H9 (cell line): ENCODE results near the gene GAMT. TPM values are rescaled to one million over a fixed set of nuclear protein-coding genes. Genes with fewer than 3 reads are reported as not detected.

Experiments
- DNase-seq: peaks from one replicate; pipeline ENCODE4 v3.0.0-alpha.2; 2017
- H2AFZ ChIP-seq: one replicate; pipeline ENCODE4 v1.6.1; 2013; ENCODE audit warnings: mild to moderate bottlenecking, low read length, control low read depth, moderate library complexity
- H2AK5ac ChIP-seq: 2 replicates; pipeline ENCODE4 v1.6.1; 2013; ENCODE audit warnings: low read length, control low read depth, mixed read lengths; ENCODE audit not compliant: insufficient read length
- H2BK120ac ChIP-seq: one replicate; pipeline ENCODE4 v1.6.1; 2013; ENCODE audit warnings: low read depth, mild to moderate bottlenecking, low read length, control low read depth, inconsistent platforms; ENCODE audit not compliant: poor library complexity, severe bottlenecking
- H2BK12ac ChIP-seq: 2 replicates; pipeline ENCODE4 v1.6.1; 2013; ENCODE audit warnings: low read length, control low read depth, mixed read lengths, low read depth; ENCODE audit not compliant: insufficient read length
- H2BK15ac ChIP-seq: 2 replicates; pipeline ENCODE4 v1.6.1; 2013; ENCODE audit warnings: low read depth, low read length, control low read depth
- H2BK20ac ChIP-seq: one replicate; pipeline ENCODE4 v1.6.1; 2013; ENCODE audit warnings: low read depth, mild to moderate bottlenecking, low read length, control low read depth, inconsistent platforms; ENCODE audit not compliant: poor library complexity, severe bottlenecking
- H2BK5ac ChIP-seq: 2 replicates; pipeline ENCODE4 v1.6.1; 2013; ENCODE audit warnings: low read length, control low read depth, mixed read lengths; ENCODE audit not compliant: insufficient read length
- H3K14ac ChIP-seq: 2 replicates; pipeline ENCODE4 v1.6.1; 2013; ENCODE audit warnings: low read length, control low read depth; ENCODE audit not compliant: insufficient read depth
- H3K18ac ChIP-seq: 2 replicates; pipeline ENCODE4 v1.6.1; 2013; ENCODE audit warnings: low read depth, mild to moderate bottlenecking, mixed read lengths, low read length, control low read depth; ENCODE audit not compliant: insufficient read length
- H3K23ac ChIP-seq: 2 replicates; pipeline ENCODE4 v1.6.1; 2013; ENCODE audit warnings: low read length, control low read depth, mixed read lengths, low read depth; ENCODE audit not compliant: insufficient read length
- H3K23me2 ChIP-seq: 2 replicates; pipeline ENCODE4 v1.6.1; 2013; ENCODE audit warnings: low read depth, mild to moderate bottlenecking, mixed read lengths, low read length, control low read depth; ENCODE audit not compliant: insufficient read length, poor library complexity, severe bottlenecking
- H3K27ac ChIP-seq: 2 replicates; pipeline ENCODE4 v1.5.1; 2013; ENCODE audit warnings: low read length, control low read depth, mixed read lengths, low read depth; ENCODE audit not compliant: insufficient read length
- H3K27me3 ChIP-seq: 2 replicates; pipeline ENCODE4 v1.6.1; 2013; ENCODE audit warnings: low read length, control low read depth, inconsistent platforms; ENCODE audit not compliant: insufficient read depth
- H3K4ac ChIP-seq: 2 replicates; pipeline ENCODE4 v1.6.1; 2013; ENCODE audit warnings: low read depth, mild to moderate bottlenecking, control low read depth, inconsistent platforms, low read length, moderate library complexity
- H3K4me1 ChIP-seq: 2 replicates; pipeline ENCODE4 v1.6.1; 2013; ENCODE audit warnings: low read length, control low read depth, inconsistent platforms; ENCODE audit not compliant: insufficient read depth
- H3K4me2 ChIP-seq: 2 replicates; pipeline ENCODE4 v1.6.1; 2013; ENCODE audit warnings: low read length, control low read depth, mixed read lengths; ENCODE audit not compliant: insufficient read length, insufficient read depth
- H3K56ac ChIP-seq: 2 replicates; pipeline ENCODE4 v1.6.1; 2013; ENCODE audit warnings: low read depth, mild to moderate bottlenecking, mixed read lengths, low read length, control low read depth; ENCODE audit not compliant: insufficient read length
- H3K79me1 ChIP-seq: 2 replicates; pipeline ENCODE4 v1.6.1; 2013; ENCODE audit warnings: low read depth, mild to moderate bottlenecking, moderate library complexity, low read length, control low read depth, inconsistent platforms; ENCODE audit not compliant: insufficient read depth, poor library complexity, severe bottlenecking
- H3K79me2 ChIP-seq: 2 replicates; pipeline ENCODE4 v1.6.1; 2013; ENCODE audit warnings: low read length, control low read depth, inconsistent platforms; ENCODE audit not compliant: insufficient read depth
- H3K9ac ChIP-seq: 2 replicates; pipeline ENCODE4 v1.6.1; 2013; ENCODE audit warnings: low read length, control low read depth, mixed read lengths; ENCODE audit not compliant: insufficient read length; ENCODE audit errors: extremely low read depth
- H3K9me3 ChIP-seq: one replicate; pipeline ENCODE4 v1.6.1; 2013; ENCODE audit warnings: low read depth, low read length, inconsistent platforms; ENCODE audit not compliant: control insufficient read depth
- H3T11ph ChIP-seq: one replicate; pipeline ENCODE4 v1.6.1; 2013; ENCODE audit warnings: mild to moderate bottlenecking, low read length, control low read depth, inconsistent platforms
- H4K20me1 ChIP-seq: one replicate; pipeline ENCODE4 v1.6.1; 2013; ENCODE audit not compliant: control insufficient read depth, insufficient read length, insufficient read depth
- H4K5ac ChIP-seq: 2 replicates; pipeline ENCODE4 v1.6.1; 2013; ENCODE audit warnings: low read depth, mild to moderate bottlenecking, mixed read lengths, low read length, control low read depth; ENCODE audit not compliant: insufficient read length
- H4K8ac ChIP-seq: replicated peaks from 2 replicates; pipeline ENCODE4 v1.6.1; 2013; ENCODE audit warnings: low read length, control low read depth, mixed read lengths, low read depth; ENCODE audit not compliant: insufficient read length
- H4K91ac ChIP-seq: 2 replicates; pipeline ENCODE4 v1.6.1; 2013; ENCODE audit warnings: low read depth, mild to moderate bottlenecking, moderate library complexity, mixed read lengths, low read length, control low read depth; ENCODE audit not compliant: insufficient read length
- H3K27ac Mint-ChIP-seq, 3 experiments: 2 replicates in 2 of 3; 3 replicates in 1 of 3; pipeline ENCODE4 v1.8.0; 2020 to 2021; ENCODE audit warnings: mixed read lengths in 3 of 3, mild to moderate bottlenecking in 1 of 3, moderate library complexity in 1 of 3
- H3K27me3 Mint-ChIP-seq: 2 replicates; pipeline ENCODE4 v1.8.0; 2021; ENCODE audit warnings: low read depth, mild to moderate bottlenecking, moderate library complexity, mixed read lengths
- H3K36me3 Mint-ChIP-seq, 3 experiments: 2 replicates in 2 of 3; 3 replicates in 1 of 3; pipeline ENCODE4 v1.8.0; 2020 to 2021; ENCODE audit warnings: low read depth in 3 of 3, mixed read lengths in 3 of 3; ENCODE audit not compliant: insufficient read depth in 1 of 3
- H3K4me1 Mint-ChIP-seq, 2 experiments: 2 replicates each; pipeline ENCODE4 v1.8.0; 2020; ENCODE audit warnings: mixed read lengths in 2 of 2
- H3K4me3 Mint-ChIP-seq, 2 experiments: 2 replicates in 1 of 2; 3 replicates in 1 of 2; pipeline ENCODE4 v1.8.0; 2020 to 2021; ENCODE audit warnings: mild to moderate bottlenecking in 2 of 2, mixed read lengths in 2 of 2, moderate library complexity in 1 of 2
- H3K9me3 Mint-ChIP-seq, 2 experiments: 2 replicates in 1 of 2; 3 replicates in 1 of 2; pipeline ENCODE4 v1.8.0; 2020; ENCODE audit warnings: mild to moderate bottlenecking in 2 of 2, mixed read lengths in 2 of 2, moderate library complexity in 1 of 2
- CTCF ChIP-seq: fragments of 200-600 bp; sonication (generic); conservative IDR thresholded peaks from 3 replicates; pipeline ENCODE4 v1.8.0; 2021; ENCODE audit warnings: antibody characterized with exemption, mild to moderate bottlenecking
- WGBS: extraction: QIAGEN DNeasy Blood & Tissue Kit; methylation state at CpG from one replicate; pipeline ENCODE4 v1.1.7; 2013; ENCODE audit warnings: missing lambda C conversion rate, low lambda C conversion rate, mixed read lengths; ENCODE audit not compliant: insufficient read length; ENCODE audit errors: extremely low coverage; 5-methylcytosine and 5-hydroxymethylcytosine counted together
- total RNA-seq: library from RNA; stranded (reverse); gene quantifications from 2 replicates; pipeline ENCODE4 v1.2.1, GENCODE V29; 2021

GAMT gene
- total RNA-seq, 1 experiment from 2014 or later: 26.6 TPM

GRCh38 chr19:1377176-1377964 is 24.0 kb downstream of the GAMT start:
- no peaks in the 10 kb centered on the region for H3K79me2 ChIP-seq
- H4K91ac ChIP-seq: no peak overlapping the region
- no peak overlapping the region for H3K23ac ChIP-seq
- H3K4me1 ChIP-seq: no peaks in the 10 kb centered on the region
- no peak overlapping the region for H3K4ac ChIP-seq
- no peak overlapping the region for H4K8ac ChIP-seq
- H2BK120ac ChIP-seq: no peak overlapping the region
- no peak overlapping the region for H3K14ac ChIP-seq
- H3K56ac ChIP-seq: no peak overlapping the region
- H3K79me1 ChIP-seq: no peaks in the 10 kb centered on the region
- Mint-ChIP-seq H3K27me3 (no peaks in the 10 kb centered on the region; the same call in 1 of the 2 replicates), H3K4me3 (no peak overlapping the region), H3K36me3 (peaks cover 17 to 35% (median 29%) of the 10 kb centered on the region in 3 experiments; a peak in 6 of 7 replicates), H3K4me1 (peaks cover 6 to 14% of the 10 kb centered on the region in 2 experiments), H3K9me3 (no peaks in the 10 kb centered on the region), H3K27ac (no peak overlapping the region)
- no peak overlapping the region for H3K27ac ChIP-seq
- DNase-seq: no peak
- H3K9ac ChIP-seq: no peak overlapping the region
- H2BK15ac ChIP-seq: no peak overlapping the region
- no peak overlapping the region for H2BK5ac ChIP-seq
- no peak for TF ChIP-seq CTCF
- H2BK12ac ChIP-seq: no peak overlapping the region
- WGBS: no CpG with 5 or more reads among the region's 43 CpGs
- no peak overlapping the region for H3K4me2 ChIP-seq
- no peaks in the 10 kb centered on the region for H4K20me1 ChIP-seq
- no peak overlapping the region for H2AFZ ChIP-seq
- H2BK20ac ChIP-seq: no peak overlapping the region
- no peaks in the 10 kb centered on the region for H3K9me3 ChIP-seq
- H4K5ac ChIP-seq: no peak overlapping the region
- no peak overlapping the region for H3T11ph ChIP-seq
- H2AK5ac ChIP-seq: no peak overlapping the region
- H3K27me3 ChIP-seq: no peaks in the 10 kb centered on the region
- no peaks in the 10 kb centered on the region for H3K23me2 ChIP-seq
- H3K18ac ChIP-seq: no peak overlapping the region
